K562 (cell line): ENCODE data around the gene DDRGK1.

Source experiments
- FOXJ3 ChIP-seq: sonication (generic); formaldehyde crosslinking; IDR thresholded peaks from 2 replicates; pipeline ENCODE4 v1.4.0; 2020; ENCODE audit warnings: mild to moderate bottlenecking, missing genetic modification reagents
- GATAD2A ChIP-seq: fragments of 450-650 bp; IDR thresholded peaks from 2 replicates; pipeline ENCODE4 v1.6.1; 2017
- JUND ChIP-seq, 2 experiments: IDR thresholded peaks; 2 replicates in 1 of 2; 3 replicates in 1 of 2; pipeline ENCODE4 v1.6.1; 2011; ENCODE audit warnings: borderline replicate concordance in 2 of 2, low read depth in 2 of 2, low read length in 2 of 2, improper control_type of control experiment in 1 of 2, missing biosample characterization in 1 of 2, missing genetic modification characterization in 1 of 2, missing genetic modification reagents in 1 of 2
- ZKSCAN8 ChIP-seq: fragments of 200-800 bp; sonication (Bioruptor generic); IDR thresholded peaks from 2 replicates; pipeline ENCODE4 v1.6.1; 2016; ENCODE audit warnings: missing genetic modification characterization, missing compliant biosample characterization

DNA sequence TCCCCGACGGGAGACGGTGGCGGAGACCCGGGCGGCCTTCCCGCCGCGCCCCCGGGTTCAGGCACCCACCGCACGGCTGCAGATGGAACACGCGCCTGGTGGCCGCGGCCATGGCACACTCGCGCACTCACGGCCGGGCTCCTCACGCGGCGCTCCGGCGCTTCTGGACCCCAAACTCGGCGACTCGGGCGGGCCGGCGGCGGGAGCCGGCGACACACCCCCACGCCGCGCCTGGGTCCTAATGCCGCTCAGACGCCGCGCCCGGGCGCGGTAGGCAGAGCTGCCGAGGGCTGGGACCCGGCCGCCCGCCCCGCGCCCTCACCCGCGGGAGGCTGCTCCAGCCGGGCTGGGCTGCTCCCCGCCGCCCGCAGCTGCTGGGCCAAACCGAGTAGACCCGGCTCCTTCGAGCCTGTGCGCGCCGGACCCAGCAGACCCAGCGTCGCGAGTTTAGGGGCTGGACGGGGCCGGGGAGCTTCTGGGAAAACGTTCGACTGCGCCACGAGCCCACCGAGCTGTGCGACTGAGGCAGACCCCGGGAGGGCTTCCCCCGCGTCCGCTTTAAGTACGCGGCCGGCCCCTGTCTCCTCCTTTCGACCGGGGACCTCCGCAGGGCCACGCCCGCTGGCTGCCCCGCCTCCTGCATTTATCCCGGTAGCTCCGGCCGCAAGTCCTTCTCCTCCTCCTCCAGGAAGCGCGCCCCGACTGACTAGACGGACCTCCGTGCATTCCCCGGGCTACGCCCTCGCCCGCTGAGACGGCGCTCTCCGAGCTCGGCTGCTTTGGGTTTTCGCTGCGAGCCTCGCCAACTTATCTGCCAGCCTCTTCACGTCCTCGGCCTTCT is 34.8 kb upstream of the DDRGK1 start, which contains the start of gene SLC4A11:
- TF ChIP-seq JUND (IDR thresholded peaks at IDR 0.05; ENCODE audit: borderline replicate concordance, low read depth, low read length) (no peak), JUND (tag; IDR thresholded peaks at IDR 0.05; ENCODE audit: borderline replicate concordance, low read depth, low read length) (no peak), GATAD2A (no peak), ZKSCAN8 (CRISPR knock-in tag) (no peak), FOXJ3 (CRISPR knock-in tag) (no peak)
